Lower lobe of right lung (tissue), 2 donors: Measurements from ENCODE around the gene CHSY3. TPM values are rescaled to one million over a fixed set of nuclear protein-coding genes. Genes with fewer than 3 reads are reported as not detected.

ENCODE experiments used
- ATAC-seq, 2 donors: fragments of 200-7000 bp; cut with Tn5 transposase; one replicate each; pipeline ENCODE4 v1.9.1; 2020 to 2022; ENCODE audit warnings: mild to moderate bottlenecking in 2 of 2, moderate library complexity in 2 of 2
- DNase-seq: peaks from one replicate; pipeline ENCODE4 v3.0.0-alpha.2; 2020
- H3K27ac ChIP-seq: fragments of 200-600 bp; one replicate; pipeline ENCODE4 v1.8.0; 2022
- H3K27me3 ChIP-seq: fragments of 200-600 bp; one replicate; pipeline ENCODE4 v1.8.0; 2022; ENCODE audit warnings: low read depth
- H3K36me3 ChIP-seq: fragments of 200-600 bp; one replicate; pipeline ENCODE4 v1.8.0; 2022; ENCODE audit warnings: mild to moderate bottlenecking
- H3K4me1 ChIP-seq: fragments of 200-600 bp; one replicate; pipeline ENCODE4 v1.8.0; 2022
- H3K4me3 ChIP-seq: fragments of 200-600 bp; one replicate; pipeline ENCODE4 v1.8.0; 2022; ENCODE audit warnings: mild to moderate bottlenecking
- H3K9me3 ChIP-seq: fragments of 200-600 bp; one replicate; pipeline ENCODE4 v1.8.0; 2022
- CTCF ChIP-seq: fragments of 200-600 bp; IDR thresholded peaks from one replicate; pipeline ENCODE4 v1.8.0; 2022; ENCODE audit warnings: antibody characterized with exemption, mild to moderate bottlenecking
- intact Hi-C: fragments of 100-400 bp; cut with DNase I; formaldehyde crosslinking; loops from one replicate; pipeline ENCODE4 v1.11.0; 2022
- total RNA-seq: library from RNA; stranded (reverse); fragmentation: NEBNext Ultra II Directional; extraction: Animal tissue kit (Norgen Biotek cat#: 25700); gene quantifications from one replicate; pipeline ENCODE4 v1.2.1, GENCODE V29; 2021
- donor health status: DM: no; HTN: yes; CAD: no; lungs with severe emphysema.

Gene CHSY3
- total RNA-seq, 1 donor from 2014 or later: 4.7 TPM

GRCh38 chr5:130050585-130050984 is 146.3 kb downstream of the CHSY3 start:
- no peak overlapping the region for H3K27ac ChIP-seq
- H3K4me3 ChIP-seq: no peak overlapping the region
- no peaks in the 10 kb centered on the region for H3K4me1 ChIP-seq
- no peaks in the 10 kb centered on the region for H3K9me3 ChIP-seq
- no peak for DNase-seq
- H3K27me3 ChIP-seq: no peaks in the 10 kb centered on the region
- H3K36me3 ChIP-seq: no peaks in the 10 kb centered on the region
- no peak for ATAC-seq
- intact Hi-C loops: no loop called here
- TF ChIP-seq CTCF: no peak

- Histone ChIP-seq H3K27ac (no peak overlapping the region), H3K4me3 (no peak overlapping the region), H3K27me3 (no peaks in the 10 kb centered on the region), H3K4me1 (no peaks in the 10 kb centered on the region), H3K9me3 (no peaks in the 10 kb centered on the region), H3K36me3 (no peaks in the 10 kb centered on the region)
- no peak for DNase-seq
- no peak for ATAC-seq
- TF ChIP-seq CTCF: no peak
- intact Hi-C loops: no loop called here
These were observed 148.5 kb downstream of the CHSY3 start for GRCh38 chr5:130052752-130053151.

- Histone ChIP-seq H3K36me3 (no peaks in the 10 kb centered on the region), H3K27me3 (no peaks in the 10 kb centered on the region), H3K9me3 (peaks cover 4% of the 10 kb centered on the region), H3K27ac (no peak overlapping the region), H3K4me1 (no peaks in the 10 kb centered on the region), H3K4me3 (no peak overlapping the region)
- DNase-seq (no peak), ATAC-seq (no peak)
- no peak for TF ChIP-seq CTCF
- intact Hi-C loops: no loop called here
These were observed 151.3 kb downstream of the CHSY3 start for GRCh38 chr5:130055572-130055971.

- Histone ChIP-seq H3K4me1 (no peaks in the 10 kb centered on the region), H3K27ac (no peak overlapping the region), H3K36me3 (no peaks in the 10 kb centered on the region), H3K4me3 (no peak overlapping the region), H3K9me3 (peaks cover 4% of the 10 kb centered on the region), H3K27me3 (no peaks in the 10 kb centered on the region)
- DNase-seq (no peak), ATAC-seq (no peak)
- intact Hi-C loops: no loop called here
- no peak for TF ChIP-seq CTCF
These were observed 157.5 kb downstream of the CHSY3 start for GRCh38 chr5:130061746-130062145.

GRCh38 chr5:130063603-130064002 is 159.3 kb downstream of the CHSY3 start:
- Histone ChIP-seq H3K4me1 (no peaks in the 10 kb centered on the region), H3K9me3 (peaks cover 4% of the 10 kb centered on the region), H3K27me3 (no peaks in the 10 kb centered on the region), H3K36me3 (no peaks in the 10 kb centered on the region), H3K27ac (no peak overlapping the region), H3K4me3 (no peak overlapping the region)
- ATAC-seq (no peak), DNase-seq (no peak)
- intact Hi-C loops: no loop called here
- no peak for TF ChIP-seq CTCF

- no peak for TF ChIP-seq CTCF
- no peak overlapping the region for H3K4me3 ChIP-seq
- H3K27me3 ChIP-seq: no peaks in the 10 kb centered on the region
- no peaks in the 10 kb centered on the region for H3K4me1 ChIP-seq
- no peak overlapping the region for H3K27ac ChIP-seq
- H3K36me3 ChIP-seq: no peaks in the 10 kb centered on the region
- DNase-seq: no peak
- intact Hi-C loops: no loop called here
- no peak for ATAC-seq
- peaks cover 4% of the 10 kb centered on the region for H3K9me3 ChIP-seq
These were observed 160.2 kb downstream of the CHSY3 start for GRCh38 chr5:130064484-130064883.
